GM20431 (cell line): ENCODE measurements around the gene ZFHX3.

Experiments used
- in situ Hi-C: fragments of 300-500 bp; cut with MseI, MboI; formaldehyde crosslinking; loops from one replicate; pipeline ENCODE4 v1.15.0; 2020; ENCODE audit warnings: low sequenced_read_pairs; ENCODE audit not compliant: unreplicated experiment

ZFHX3 gene

DNA sequence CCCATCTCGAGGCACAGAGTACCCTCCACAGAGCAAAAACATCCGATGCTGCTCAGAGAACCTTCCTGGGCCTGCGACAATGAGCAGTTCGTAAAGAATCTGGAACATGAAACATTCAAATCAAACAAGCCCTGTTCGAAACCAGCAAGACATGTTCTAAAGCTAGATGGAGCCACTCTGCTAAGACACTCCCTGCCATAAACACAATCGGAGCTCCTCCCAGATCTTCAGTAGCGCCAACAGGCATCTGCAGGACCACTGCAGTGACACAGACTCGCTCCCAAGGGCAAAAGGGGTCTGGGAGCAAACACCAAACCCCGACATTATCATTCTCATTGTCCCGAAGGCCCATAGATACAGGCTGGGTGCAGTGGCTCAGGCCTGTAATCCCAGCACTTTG, 108.7 kb downstream of the ZFHX3 start:
- in situ Hi-C loops: no loop called here

DNA sequence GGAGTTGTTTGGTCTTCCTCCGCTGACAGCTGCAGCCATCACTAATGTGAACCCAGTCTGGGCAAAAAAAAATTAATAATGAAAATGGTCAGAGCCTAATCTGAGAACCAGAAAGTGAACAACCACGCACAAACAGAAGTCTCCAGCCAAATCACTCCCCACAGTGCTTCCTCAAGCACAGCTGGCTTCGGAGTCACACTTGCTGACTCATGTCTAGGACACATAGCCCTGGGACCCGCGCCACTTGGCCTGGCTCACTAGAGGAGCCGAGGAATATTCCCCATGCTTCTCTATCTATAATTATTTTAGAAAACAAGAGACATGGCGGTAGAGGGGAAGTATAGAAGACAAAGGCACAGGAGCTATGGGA, 109.1 kb downstream of the ZFHX3 start:
- in situ Hi-C loops: no loop called here

DNA sequence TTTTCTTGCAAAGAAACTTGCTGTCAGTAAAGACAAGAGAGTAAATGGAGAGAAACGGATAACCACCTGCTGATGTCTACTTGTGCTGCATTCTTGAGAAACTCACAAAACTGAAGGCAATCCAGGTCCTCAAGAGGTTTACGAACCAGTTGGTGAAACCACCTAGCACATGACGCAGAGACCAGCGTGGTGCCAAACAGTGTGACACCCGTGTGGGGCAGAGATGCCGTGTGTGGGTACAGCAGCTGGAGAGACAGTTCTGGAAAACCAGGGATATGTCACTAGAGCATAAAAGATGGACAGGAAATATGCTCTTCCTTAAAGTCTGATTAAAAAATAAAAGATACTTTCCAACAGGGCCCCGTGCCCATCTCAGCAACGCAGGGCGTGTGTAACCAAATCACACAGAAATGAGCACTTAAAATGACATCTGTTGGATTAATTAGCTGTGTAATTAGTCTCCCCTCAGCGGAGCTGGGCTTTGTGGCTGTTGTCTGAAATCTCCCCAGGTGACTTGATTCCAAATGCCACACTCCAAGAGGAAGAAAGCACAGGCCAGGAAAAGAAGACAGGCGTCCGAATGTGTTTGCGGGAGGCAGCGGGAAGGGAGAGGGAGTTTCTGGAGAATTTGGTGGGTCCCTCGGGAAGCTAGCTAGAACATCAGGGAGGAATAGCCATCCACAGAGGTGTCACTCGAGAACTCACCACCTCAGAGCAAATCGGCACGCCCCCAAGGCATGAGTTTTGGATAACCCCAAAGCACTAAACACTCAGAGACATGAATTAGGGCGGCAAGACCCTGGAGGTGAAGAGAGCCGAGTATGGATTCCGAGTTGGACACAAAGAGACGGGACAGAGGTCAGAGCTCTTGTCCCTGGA, 109.8 kb downstream of the ZFHX3 start:
- in situ Hi-C loops: no loop called here

DNA sequence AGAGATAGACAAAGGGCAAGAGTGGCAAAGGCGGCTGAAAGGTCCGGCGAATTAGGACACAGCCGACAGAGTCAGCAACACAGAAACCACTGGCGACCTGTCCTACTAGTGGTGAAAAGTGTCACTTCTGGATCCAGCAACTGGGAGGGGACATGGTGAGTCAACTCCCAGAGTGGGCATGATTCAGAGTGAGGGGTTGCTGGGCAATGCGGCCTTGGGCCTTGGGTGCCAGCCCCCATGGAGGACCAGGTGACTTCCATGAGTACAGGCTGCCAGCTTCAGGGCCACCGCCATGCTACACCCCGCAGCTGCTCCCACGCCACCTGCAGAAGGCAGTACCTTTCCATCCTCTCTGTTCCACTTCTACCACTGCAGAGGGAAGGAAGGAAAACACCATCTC, 110.6 kb downstream of the ZFHX3 start:
- in situ Hi-C loops: no loop called here

DNA sequence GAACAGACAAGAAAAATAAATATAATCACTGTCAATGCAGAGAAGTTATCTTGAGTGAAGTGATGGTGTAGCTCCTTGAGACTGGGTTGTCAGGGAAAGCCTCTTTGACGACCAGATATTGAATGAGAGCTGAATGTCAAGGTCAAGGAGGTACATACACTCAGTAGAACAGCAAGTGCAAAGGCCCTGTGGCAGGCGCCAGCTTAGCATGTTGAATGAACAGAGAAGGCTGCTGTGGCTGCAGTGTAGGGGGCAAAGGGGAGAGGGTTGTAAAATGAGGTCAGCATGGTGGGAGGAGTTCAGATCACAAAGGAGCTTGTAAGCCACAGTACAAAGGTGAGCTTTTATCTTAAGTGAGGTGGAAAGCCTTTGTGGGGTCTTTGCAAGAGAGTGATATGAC, 111.5 kb downstream of the ZFHX3 start:
- in situ Hi-C loops: no loop called here

DNA sequence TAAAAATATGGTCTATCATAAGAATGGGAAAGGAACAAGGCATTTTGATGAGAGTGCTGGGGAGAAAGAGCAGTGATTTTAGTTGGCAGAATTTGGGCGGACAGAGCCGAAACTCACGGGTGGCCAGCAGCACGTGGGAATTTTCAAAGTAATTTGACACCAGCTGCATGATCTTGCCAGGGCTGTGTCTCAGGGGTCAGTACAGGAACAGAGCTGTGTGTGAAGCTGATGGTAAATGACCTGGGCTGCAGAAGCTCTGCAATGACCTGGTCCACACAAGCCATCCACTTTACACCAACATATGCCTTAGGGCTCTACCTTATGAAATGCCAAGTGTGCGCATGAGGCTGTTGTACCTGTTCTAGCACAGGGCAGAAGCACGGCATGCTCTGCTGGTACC, 112.0 kb downstream of the ZFHX3 start:
- in situ Hi-C loops: no loop called here

DNA sequence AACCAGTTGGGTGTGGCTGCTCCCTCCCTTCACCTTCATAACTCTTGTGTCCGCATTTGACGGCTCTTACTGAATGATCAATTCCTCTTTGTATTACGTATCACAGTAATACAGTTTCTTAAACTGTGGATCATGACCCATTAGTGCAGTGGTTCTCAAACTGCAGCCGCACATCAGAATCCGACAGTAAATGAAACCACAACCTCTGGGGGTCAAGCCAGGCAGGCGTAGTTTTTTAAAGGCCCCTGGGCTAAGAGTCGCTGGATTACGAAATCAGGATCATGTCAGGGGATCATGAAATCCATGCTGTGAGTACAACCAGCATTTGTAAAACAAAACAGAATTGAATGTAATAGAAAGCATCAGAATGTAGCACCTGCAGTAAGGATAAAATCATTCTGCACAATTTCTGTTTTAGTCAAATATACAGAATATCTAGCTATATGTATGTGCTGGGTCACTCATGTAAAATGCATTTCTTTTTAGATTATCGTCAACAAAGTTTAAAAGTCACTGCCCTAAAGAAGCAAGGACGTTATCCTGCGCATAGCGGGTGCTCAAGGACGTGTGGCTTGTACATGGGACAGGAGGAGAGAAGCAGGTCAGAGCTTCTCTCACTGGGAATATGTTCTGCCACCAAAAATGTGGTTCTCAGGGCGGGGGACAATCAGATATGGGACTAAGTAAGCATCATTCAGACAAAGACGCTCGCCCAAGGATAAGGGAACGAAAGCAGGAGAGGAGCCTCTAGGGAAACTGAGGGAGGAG, 113.1 kb downstream of the ZFHX3 start:
- in situ Hi-C loops: no loop called here

DNA sequence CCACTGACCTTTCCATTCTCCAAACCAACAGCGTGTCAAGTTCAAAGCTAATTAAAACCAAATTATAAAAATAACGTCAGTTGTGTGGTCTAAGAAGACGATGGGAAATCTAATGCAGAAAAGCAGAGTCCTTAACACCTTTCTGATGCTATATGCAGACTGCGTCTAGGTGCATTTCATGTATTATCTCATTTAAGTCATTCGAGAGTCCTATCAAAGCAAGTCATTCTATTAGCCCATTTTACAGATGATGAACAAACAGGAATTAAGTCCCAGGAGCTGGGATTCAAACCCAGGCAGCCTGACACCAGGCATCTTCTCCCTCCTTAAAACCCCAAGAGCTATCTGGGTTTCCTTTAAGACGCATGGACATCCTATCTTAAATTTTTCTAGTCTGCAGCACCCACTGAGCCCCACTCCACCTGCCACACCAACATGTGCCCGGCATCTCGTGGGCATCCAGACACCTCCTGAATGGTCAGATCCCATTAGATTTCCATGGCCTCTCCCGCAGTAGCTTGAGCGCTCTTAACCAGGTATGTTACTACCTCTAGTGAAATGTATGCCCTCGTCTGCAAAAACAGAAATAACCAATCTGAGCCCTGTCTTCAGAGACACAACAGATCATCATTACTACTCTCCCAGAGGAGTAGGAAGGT, 115.1 kb downstream of the ZFHX3 start:
- in situ Hi-C loops: no loop called here

DNA sequence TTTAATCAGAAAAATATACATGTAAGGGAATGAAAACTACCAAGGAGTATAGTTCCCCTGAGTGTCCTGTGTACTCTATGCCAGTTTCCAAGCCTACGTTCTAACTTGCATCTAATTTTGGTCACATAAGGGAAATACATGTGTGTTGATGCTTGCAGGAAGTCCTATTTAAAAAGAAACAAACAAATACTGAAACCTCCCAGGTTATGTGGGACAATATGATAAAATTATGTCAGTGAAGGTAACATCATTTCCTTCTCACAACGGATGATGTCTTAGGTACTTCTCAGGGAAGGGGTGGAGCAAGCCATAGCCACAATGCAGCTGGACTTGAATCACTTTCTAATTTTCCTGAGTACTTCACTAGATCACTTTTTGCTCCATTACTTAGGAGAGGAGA, 115.9 kb downstream of the ZFHX3 start:
- in situ Hi-C loops: no loop called here

DNA sequence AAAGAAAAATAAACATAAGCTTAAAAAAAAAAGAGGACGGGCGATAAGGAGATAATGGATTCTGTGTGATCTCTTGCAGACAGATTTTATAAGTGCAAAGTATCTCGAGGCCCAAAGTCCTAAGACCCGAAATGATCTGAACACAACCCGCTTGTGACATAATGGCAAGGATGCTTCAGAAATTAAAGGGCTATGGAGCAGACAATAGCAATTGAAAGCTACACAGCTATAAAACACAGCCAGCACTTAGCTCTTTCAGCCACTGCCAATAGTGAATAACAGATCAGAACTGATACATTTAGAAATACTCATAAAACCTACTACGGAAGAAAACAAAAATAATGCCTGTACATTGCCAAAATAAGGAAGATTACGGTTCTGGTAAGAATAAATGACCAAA, 117.5 kb downstream of the ZFHX3 start:
- in situ Hi-C loops: no loop called here

DNA sequence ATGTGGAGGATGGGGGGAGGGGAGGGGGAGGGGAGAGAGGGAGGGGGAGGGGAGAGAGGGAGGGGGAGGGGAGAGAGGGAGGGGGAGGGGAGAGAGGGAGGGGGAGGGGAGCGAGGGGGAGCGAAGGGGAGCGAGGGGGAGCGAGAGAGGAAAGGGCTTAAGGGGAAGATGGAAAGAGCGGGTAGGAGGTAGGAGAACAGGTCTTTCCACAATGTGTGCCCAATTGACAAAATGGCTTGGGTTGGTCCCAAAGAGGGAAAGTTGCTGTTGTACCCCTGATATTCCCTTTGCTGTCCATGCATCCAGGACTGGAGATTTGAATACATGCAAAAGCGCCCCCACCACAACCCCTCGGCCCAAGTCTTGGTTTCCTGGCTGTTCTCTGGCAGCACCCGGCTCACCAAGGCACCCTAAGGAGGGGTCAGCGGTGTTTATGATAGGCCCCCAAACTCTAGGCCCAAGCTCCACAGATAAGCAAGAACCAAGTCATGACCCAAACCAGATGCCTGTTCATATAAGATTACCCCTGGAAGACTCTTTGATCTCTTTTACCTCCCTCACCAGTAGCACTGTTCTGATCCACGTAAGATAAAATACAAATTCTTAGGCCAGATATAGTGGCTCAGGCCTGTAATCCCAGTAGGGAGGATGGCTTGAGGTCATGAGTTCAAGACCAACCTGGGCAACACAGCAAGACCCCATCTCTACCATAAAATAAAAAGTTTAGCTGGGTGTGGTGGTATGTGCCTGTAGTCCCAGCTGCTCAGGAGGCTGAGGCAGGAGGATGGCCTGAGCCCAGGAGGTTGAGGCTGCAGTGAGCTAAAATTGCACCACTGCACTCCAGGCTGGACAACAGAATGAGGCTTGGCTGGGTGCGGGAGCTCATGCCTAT, 119.6 kb downstream of the ZFHX3 start:
- in situ Hi-C loops: no loop called here

DNA sequence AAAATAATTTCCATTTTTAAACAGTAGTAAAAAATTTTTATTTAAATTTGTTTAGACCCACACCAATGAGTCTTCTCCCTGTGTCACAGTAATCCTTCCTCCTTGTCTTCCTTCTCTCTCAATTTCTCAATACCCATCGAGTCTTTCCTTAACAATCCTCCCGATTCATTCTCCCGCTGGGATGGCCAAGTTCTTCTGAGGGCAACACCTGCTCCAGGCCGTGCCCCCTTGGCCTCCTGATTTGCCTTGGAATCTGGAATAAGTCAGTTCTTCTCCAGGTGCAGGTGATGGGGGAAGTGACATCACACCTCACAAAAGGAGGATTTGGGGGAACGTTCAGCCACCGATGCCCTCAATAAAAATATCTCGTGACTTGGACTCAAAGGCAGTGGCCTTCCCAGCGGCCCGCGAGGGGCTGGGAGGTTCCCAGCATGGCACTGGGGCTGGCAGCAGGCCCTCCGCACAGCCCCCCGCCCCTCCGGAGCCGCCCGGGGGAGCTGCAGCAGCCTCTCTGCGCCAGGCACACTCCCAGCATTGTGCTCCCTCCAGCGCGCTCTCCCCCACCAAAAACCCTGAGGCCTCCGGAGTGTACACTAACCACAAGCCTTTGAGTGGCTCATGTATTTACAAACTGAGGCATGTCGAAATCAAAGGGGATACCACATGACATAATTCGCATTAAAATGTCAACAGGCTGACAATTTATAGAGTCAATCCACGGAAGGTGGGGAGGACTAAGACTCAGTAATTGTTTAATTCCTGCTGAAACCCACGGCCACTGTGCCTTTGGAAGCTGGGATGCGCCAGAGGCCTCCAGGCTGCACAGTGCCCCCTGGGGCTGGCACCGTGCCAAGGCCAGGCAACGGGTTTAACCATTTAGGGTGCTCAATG, 120.5 kb downstream of the ZFHX3 start:
- in situ Hi-C loops: no loop called here

DNA sequence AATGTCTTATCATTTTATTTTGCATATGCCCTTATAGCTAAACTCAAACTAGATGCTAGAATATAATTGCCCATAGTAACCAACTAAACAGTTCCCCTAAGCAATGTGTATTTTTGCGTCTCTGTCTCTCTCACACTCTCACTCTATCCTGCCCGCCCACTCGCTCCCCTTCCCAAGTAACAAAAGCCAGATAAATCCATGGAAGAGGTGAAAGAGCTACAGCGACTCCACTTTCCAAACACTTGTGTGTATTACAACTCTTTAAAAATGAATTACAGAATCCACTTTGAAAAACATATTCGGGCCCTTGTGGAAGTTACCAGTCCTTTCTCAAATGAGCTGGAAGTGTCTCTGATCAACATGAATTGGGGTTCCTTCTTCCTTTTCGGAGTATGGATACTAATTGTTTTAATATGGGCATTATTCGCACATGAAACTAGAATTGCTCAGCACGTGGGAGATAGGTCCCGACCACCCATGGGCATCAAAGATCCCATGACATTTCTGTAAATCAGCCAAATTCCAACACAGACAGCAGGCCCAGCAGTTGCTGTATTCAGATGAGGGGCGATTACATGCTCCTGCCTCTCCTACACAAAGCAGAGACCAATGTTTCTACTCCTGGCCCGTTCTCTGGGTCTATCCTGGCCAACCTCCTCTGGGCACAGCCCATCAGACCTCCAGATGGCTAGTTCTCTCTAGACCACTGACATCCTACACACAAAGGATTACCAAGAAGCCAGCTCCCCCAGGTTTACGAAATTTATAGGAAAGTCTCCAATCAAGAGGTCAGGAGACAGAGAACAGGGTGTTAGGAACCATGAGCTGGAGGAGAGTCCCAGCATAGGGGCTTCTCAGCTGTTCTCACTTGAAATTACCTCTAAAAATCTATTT, 121.5 kb downstream of the ZFHX3 start:
- in situ Hi-C loops: no loop called here

DNA sequence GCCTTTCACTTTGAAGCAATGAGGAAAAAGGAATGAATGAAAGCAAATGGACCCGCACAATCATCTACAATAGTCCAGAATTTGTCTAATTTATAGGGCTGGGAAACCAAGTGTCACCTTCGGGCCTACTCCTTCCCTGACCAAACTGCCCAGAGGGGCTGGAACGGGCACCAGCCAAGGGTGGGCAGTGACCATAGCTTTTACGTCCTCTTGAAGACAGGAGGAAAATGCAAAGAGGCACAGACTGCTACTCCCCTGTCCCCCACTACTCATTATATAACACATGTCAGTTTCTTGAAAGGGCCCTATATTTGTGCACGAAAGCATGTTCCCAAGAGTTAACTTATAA, 122.3 kb downstream of the ZFHX3 start:
- in situ Hi-C loops: no loop called here

DNA sequence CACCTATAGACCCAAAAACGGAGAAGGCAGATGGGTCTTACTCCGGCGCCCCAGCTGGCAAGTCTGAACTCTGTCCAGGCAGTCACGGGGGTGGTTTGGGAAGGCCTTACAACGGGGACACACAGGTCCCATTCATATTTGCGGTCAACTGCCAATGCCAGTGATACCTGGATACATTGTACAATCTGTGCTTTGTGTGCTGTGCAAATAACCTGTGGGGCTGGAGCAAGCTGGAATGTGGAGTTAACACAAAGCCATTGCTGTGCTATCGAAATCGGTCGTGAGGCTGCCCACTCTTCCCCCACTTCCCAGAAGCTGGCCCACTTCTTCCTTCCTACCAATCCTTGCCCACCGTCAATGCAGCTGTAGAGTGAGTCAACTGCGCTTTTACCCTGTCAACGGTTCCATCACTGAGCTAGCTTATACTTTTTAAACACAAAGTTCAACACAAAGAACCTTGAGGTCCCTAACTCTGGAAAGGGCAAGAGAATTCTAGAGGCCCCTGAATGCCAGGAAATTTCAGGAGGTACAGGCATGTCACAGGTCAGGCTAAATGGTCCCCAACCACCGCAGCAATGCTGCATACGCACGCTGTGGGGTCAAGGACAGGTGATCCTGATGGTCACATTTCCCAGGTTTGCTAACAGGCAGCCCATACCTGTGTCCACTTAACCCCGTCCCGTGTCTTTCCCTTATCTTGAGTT, 122.8 kb downstream of the ZFHX3 start:
- in situ Hi-C loops: no loop called here

DNA sequence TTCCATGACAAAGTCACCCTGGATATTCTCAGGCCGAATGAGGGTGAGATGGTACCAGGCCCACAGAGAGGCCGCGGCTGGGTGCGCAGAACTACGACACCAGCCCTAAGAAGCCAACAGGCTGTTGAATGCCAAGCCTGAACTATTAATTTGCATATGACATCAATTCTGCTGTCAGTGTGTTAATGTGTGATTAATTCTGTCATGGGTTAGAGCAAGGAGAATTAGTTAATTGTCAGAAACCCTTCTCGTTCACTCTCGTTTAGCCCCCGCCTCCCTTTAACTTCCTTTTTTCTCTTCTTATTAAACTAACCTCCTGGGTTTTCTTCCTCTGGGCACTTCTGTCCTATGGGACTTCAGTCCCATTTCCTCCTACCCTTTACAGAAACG, 123.4 kb downstream of the ZFHX3 start:
- in situ Hi-C loops: no loop called here

DNA sequence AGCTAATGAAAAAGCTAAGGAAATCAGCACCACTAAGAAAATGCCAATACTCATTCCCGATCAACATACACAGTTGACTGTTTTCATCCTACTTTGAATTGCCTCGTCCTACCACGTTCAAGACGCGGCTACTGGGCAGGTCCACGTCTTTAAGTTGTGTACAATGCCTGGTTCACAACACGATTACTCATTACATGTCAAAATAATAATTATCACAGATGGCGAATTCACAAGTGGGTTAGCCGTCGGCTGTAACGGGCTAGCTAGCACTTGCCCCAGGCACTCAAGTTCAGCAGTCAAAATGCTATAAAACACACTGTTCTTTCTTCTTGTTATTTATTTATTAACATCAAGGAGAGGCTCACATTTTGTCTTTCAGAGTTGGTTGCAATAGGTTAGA, 124.2 kb downstream of the ZFHX3 start:
- in situ Hi-C loops: no loop called here

DNA sequence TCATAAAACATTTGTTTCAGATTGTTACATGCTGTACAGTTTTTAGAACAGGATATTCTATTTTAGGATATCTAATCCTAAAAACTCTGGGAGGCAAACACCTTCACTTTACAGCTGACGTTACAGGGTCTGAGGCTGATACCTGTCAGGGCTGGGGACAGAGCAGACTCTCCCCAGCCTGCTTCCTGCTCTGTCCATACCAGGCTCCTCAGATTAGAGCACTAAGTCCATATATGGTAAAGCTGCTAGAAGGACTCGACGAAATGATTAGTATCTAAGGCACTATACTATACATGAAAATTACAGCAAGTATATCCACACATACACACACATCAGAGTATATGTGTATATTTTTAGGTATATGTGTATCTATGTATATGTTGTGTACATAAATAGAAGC, 125.2 kb downstream of the ZFHX3 start:
- in situ Hi-C loops: no loop called here
